ENCODE data around the gene LAMC3. TPM values are rescaled to one million over a fixed set of nuclear protein-coding genes. Genes with fewer than 3 reads are reported as not detected.

Gene LAMC3
- total RNA-seq, 1 experiment from 2014 or later = 4.6 TPM

DNA sequence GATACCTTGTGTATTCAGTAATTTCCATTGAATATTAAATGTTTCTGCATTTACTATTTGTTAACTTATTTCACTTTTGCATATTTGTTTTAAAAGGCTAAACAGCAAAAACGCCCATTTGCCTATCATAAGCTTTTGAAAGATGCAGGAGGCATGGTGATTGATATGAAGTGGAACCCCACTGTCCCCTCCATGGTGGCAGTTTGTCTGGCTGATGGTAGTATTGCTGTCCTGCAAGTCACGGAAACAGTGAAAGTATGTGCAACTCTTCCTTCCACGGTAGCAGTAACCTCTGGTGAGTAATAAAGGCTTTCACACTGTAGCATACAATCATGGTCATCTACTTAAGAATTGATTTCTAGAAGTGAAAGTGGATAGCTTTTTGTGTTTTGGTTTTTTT is 120.2 kb downstream of the LAMC3 start:
- no peaks in the 10 kb centered on the region for H3K27me3 ChIP-seq (ENCODE audit: low read length)
- intact Hi-C loops (cut with micrococcal nuclease) = loop anchor here (10.0 kb wide), 1 partner anchor 74 kb away; no protein-coding TSS in a partner anchor
- ATAC-seq (no peak), DNase-seq (no peak)
- ChIA-PET POLR2A (ENCODE audit: unreplicated experiment) (no interaction called here), CTCF (no interaction called here)
- H3F3A ChIP-seq (ENCODE audit: low read length, unreplicated experiment) = no peaks in the 10 kb centered on the region
- H3K79me2 ChIP-seq (ENCODE audit: low read length) = peaks cover 36% of the 10 kb centered on the region
- H3K9ac ChIP-seq (ENCODE audit: low read length) = no peak overlapping the region
- BruUV-seq (replicated peaks) = no TSS peak
- no peaks in the 10 kb centered on the region for H3K9me3 ChIP-seq (ENCODE audit: low read length)
- H3K4me3 ChIP-seq (ENCODE audit: low read length) = no peak overlapping the region
- peaks cover 36% of the 10 kb centered on the region for H3K36me3 ChIP-seq (ENCODE audit: low read depth, low read length)
- H3K9me2 ChIP-seq (replicated peaks; ENCODE audit: low read length) = no peaks in the 10 kb centered on the region
- no peak overlapping the region for H3K27ac ChIP-seq (ENCODE audit: low read length)
- TF ChIP-seq EZH2 (IDR thresholded peaks at IDR 0.05; ENCODE audit: low read length, unreplicated experiment) (no peak), EZH2phosphoT487 (IDR thresholded peaks at IDR 0.05; ENCODE audit: borderline replicate concordance, low read length) (no peak)
- TF ChIP-seq, protein P1, sequence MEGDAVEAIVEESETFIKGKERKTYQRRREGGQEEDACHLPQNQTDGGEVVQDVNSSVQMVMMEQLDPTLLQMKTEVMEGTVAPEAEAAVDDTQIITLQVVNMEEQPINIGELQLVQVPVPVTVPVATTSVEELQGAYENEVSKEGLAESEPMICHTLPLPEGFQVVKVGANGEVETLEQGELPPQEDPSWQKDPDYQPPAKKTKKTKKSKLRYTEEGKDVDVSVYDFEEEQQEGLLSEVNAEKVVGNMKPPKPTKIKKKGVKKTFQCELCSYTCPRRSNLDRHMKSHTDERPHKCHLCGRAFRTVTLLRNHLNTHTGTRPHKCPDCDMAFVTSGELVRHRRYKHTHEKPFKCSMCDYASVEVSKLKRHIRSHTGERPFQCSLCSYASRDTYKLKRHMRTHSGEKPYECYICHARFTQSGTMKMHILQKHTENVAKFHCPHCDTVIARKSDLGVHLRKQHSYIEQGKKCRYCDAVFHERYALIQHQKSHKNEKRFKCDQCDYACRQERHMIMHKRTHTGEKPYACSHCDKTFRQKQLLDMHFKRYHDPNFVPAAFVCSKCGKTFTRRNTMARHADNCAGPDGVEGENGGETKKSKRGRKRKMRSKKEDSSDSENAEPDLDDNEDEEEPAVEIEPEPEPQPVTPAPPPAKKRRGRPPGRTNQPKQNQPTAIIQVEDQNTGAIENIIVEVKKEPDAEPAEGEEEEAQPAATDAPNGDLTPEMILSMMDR (conservative IDR thresholded peaks at IDR 0.05; ENCODE audit: low read depth, low read length) = no peak
- H4K20me1 ChIP-seq (ENCODE audit: low read length) = no peaks in the 10 kb centered on the region
- H3K4me1 ChIP-seq (ENCODE audit: insufficient read depth, low read length) = peaks cover 7% of the 10 kb centered on the region
- no peak overlapping the region for H3K4me2 ChIP-seq (ENCODE audit: low read length)
- no peak overlapping the region for H2AFZ ChIP-seq (ENCODE audit: low read length)

DNA sequence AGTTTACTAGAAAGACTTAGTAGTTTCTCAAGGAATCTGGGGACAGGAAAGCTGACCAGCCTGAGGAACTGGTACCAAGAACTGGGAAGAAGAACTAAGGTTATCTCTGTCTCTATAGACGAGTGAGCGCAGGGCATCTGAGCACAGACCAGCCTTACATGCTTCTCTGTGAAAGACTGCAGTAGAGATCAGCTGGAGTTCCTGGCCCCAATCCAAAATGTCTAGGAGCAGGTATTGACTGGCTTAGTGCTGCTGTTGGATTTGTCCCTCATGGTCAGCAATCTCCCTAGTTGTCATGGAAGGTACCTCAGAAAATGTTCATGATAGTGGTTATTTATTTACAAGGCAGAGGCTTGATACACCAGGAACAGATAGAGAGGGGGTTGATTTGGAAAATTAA is 129.7 kb downstream of the LAMC3 start:
- Histone ChIP-seq H2AFZ (ENCODE audit: low read length) (no peak overlapping the region), H3K36me3 (ENCODE audit: low read depth, low read length) (peaks cover 45% of the 10 kb centered on the region), H3K9me3 (ENCODE audit: low read length) (no peaks in the 10 kb centered on the region), H3K4me2 (ENCODE audit: low read length) (no peak overlapping the region), H3K9ac (ENCODE audit: low read length) (no peak overlapping the region), H3K9me2 (replicated peaks; ENCODE audit: low read length) (no peaks in the 10 kb centered on the region), H3K4me3 (ENCODE audit: low read length) (no peak overlapping the region), H3K79me2 (ENCODE audit: low read length) (no peaks in the 10 kb centered on the region), H3F3A (ENCODE audit: low read length, unreplicated experiment) (no peaks in the 10 kb centered on the region), H3K27me3 (ENCODE audit: low read length) (no peaks in the 10 kb centered on the region), H3K27ac (ENCODE audit: low read length) (no peak overlapping the region), H3K4me1 (ENCODE audit: insufficient read depth, low read length) (no peaks in the 10 kb centered on the region), H4K20me1 (ENCODE audit: low read length) (no peaks in the 10 kb centered on the region)
- intact Hi-C loops (cut with micrococcal nuclease) = no loop called here
- TF ChIP-seq, protein P1 (conservative IDR thresholded peaks at IDR 0.05; ENCODE audit: low read depth, low read length) = no peak
- TF ChIP-seq EZH2 (IDR thresholded peaks at IDR 0.05; ENCODE audit: low read length, unreplicated experiment) = no peak
- TF ChIP-seq EZH2phosphoT487 (IDR thresholded peaks at IDR 0.05; ENCODE audit: borderline replicate concordance, low read length) = no peak
- ChIA-PET POLR2A (ENCODE audit: unreplicated experiment) (no interaction called here), CTCF (no interaction called here)
- DNase-seq (no peak), ATAC-seq (no peak)
- BruUV-seq (replicated peaks) = no TSS peak

DNA sequence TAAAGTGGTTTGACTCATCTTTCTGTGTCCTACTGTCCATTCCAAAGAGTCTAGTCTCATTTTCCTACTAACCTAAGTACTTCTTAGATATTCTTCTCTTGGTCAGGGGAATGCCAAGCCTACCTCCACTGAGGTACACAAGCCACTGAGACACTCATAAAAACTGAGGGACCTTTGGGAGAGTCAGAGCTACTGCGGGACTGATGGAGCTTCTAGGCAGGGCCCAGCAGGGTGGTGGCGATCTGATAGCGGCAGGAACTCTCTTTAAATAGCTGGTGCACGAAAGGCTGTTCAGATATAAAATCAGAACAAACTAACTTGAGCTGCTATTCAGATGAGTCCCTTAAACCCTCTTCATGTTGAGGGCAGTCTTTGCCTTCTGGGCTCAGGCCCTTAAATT is 131.1 kb downstream of the LAMC3 start:
- ChIA-PET CTCF (no interaction called here), POLR2A (ENCODE audit: unreplicated experiment) (no interaction called here)
- no peaks in the 10 kb centered on the region for H3K79me2 ChIP-seq (ENCODE audit: low read length)
- DNase-seq (no peak), ATAC-seq (no peak)
- H4K20me1 ChIP-seq (ENCODE audit: low read length) = no peaks in the 10 kb centered on the region
- no peak overlapping the region for H3K27ac ChIP-seq (ENCODE audit: low read length)
- H3K9me2 ChIP-seq (replicated peaks; ENCODE audit: low read length) = no peaks in the 10 kb centered on the region
- H3K9ac ChIP-seq (ENCODE audit: low read length) = no peak overlapping the region
- intact Hi-C loops (cut with micrococcal nuclease) = no loop called here
- no peak overlapping the region for H3K4me2 ChIP-seq (ENCODE audit: low read length)
- H3K27me3 ChIP-seq (ENCODE audit: low read length) = no peaks in the 10 kb centered on the region
- H2AFZ ChIP-seq (ENCODE audit: low read length) = no peak overlapping the region
- BruUV-seq (replicated peaks) = no TSS peak
- H3K9me3 ChIP-seq (ENCODE audit: low read length) = no peaks in the 10 kb centered on the region
- TF ChIP-seq EZH2phosphoT487 (IDR thresholded peaks at IDR 0.05; ENCODE audit: borderline replicate concordance, low read length) (no peak), EZH2 (IDR thresholded peaks at IDR 0.05; ENCODE audit: low read length, unreplicated experiment) (no peak)
- TF ChIP-seq, protein P1 (conservative IDR thresholded peaks at IDR 0.05; ENCODE audit: low read depth, low read length) = no peak
- no peaks in the 10 kb centered on the region for H3K4me1 ChIP-seq (ENCODE audit: insufficient read depth, low read length)
- no peak overlapping the region for H3K4me3 ChIP-seq (ENCODE audit: low read length)
- H3K36me3 ChIP-seq (ENCODE audit: low read depth, low read length) = peaks cover 40% of the 10 kb centered on the region
- no peaks in the 10 kb centered on the region for H3F3A ChIP-seq (ENCODE audit: low read length, unreplicated experiment)
